Sciatic nerve (tissue), 2 donors: ENCODE data around the gene EIF4EBP3. TPM values are rescaled to one million over a fixed set of nuclear protein-coding genes. Genes with fewer than 3 reads are reported as not detected.

ENCODE experiments used
- ATAC-seq: fragments of 200-7000 bp; cut with Tn5 transposase; one replicate; pipeline ENCODE4 v1.9.1; 2020; ENCODE audit warnings: mild to moderate bottlenecking, moderate library complexity
- DNase-seq: peaks from one replicate; pipeline ENCODE4 v3.0.0-alpha.2; 2020; ENCODE audit warnings: low spot score
- intact Hi-C: fragments of 100-400 bp; cut with DNase I; formaldehyde crosslinking; loops from one replicate; pipeline ENCODE4 v1.14.2; 2022
- total RNA-seq: library from RNA; stranded (reverse); fragmentation: NEBNext Ultra II Directional; extraction: Animal tissue kit (Norgen Biotek cat#: 25700); gene quantifications from one replicate; pipeline ENCODE4 v1.2.1, GENCODE V29; 2021
- donor health status: DM: no; HTN: no; CAD: no.
- donor health status: DM: no; HTN: no; CAD: no.

The EIF4EBP3 gene
- total RNA-seq, 1 donor from 2014 or later, result 12.6 TPM

GRCh38 chr5:140555747-140556312, 8.4 kb downstream of the EIF4EBP3 start:
- intact Hi-C loops, result no loop called here
- DNase-seq (no peak), ATAC-seq (no peak)

DNA sequence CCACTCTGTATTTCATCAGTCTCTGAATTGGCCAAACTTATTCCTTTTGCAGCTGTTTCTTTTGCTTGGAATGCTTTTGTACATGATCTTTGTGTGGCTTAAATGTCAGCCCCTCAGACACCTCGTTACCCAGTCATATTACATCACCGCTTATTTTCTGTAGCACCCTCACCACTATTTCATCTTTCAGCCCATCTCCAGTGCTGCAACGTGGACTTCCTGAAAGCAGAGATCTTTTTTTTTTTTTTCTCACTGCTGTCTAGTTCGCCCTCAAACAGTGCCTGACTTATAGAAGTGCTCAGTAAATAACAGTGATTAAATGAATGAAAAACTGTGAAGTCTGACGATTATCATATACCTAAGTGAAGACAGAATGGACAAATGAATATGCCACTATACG, 9.0 kb downstream of the EIF4EBP3 start:
- no peak for ATAC-seq
- intact Hi-C loops, result no loop called here

DNA sequence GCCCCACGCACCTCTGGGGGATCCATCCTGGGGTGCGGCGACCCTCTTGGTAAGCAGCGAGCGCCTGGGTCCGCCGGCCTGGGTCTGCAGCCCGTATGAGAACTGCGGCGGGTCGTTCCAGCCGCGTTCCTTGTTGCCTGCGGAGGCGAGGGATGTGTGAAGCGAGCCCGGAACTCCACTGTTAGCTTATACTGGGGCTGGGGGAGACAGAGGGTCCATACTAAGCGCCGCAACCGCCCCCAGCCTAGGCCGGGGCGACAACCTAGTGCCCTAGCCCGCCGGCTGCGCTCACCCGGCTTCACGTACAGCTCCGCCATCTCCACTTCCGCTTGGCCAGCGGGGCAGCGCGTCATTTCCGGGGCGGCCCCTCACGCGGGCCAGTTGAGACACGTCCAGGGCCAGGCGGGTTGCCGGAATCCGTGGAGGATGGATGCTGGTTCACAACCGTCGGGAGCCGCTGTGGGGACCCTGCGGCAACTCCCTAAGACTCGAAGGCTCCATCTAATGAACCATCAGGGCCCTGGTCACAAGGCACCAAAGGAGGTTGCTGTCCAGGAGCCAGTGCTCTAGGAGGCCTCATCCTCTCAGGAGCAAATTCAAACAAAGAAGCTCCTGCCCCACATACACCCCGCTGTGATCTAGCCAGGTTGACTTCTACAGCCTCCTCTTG, 9.8 kb downstream of the EIF4EBP3 start, which contains the start of gene SRA1:
Gene SRA1 (minus strand): TSS at position 338 of the 670 bp plus-strand sequence. CDS start 21 bp downstream, at position 317.
- peak; percentile 95 for DNase-seq

More for the DNA sequence above, 9.0 kb downstream of the EIF4EBP3 start:
- no peak for DNase-seq

GRCh38 chr5:140557965-140558364, 10.5 kb downstream of the EIF4EBP3 start:
- DNase-seq, result no peak
- intact Hi-C loops, result no loop called here
- no peak for ATAC-seq

More for the DNA sequence above, 9.8 kb downstream of the EIF4EBP3 start, which contains the start of gene SRA1:
- intact Hi-C loops, result no loop called here
- peak; percentile 98 for ATAC-seq

GRCh38 chr5:140558542-140558941, 11.1 kb downstream of the EIF4EBP3 start:
- DNase-seq (no peak), ATAC-seq (no peak)
- intact Hi-C loops, result no loop called here

GRCh38 chr5:140560227-140560626, 12.8 kb downstream of the EIF4EBP3 start:
- intact Hi-C loops, result no loop called here
- ATAC-seq, result no peak

DNA sequence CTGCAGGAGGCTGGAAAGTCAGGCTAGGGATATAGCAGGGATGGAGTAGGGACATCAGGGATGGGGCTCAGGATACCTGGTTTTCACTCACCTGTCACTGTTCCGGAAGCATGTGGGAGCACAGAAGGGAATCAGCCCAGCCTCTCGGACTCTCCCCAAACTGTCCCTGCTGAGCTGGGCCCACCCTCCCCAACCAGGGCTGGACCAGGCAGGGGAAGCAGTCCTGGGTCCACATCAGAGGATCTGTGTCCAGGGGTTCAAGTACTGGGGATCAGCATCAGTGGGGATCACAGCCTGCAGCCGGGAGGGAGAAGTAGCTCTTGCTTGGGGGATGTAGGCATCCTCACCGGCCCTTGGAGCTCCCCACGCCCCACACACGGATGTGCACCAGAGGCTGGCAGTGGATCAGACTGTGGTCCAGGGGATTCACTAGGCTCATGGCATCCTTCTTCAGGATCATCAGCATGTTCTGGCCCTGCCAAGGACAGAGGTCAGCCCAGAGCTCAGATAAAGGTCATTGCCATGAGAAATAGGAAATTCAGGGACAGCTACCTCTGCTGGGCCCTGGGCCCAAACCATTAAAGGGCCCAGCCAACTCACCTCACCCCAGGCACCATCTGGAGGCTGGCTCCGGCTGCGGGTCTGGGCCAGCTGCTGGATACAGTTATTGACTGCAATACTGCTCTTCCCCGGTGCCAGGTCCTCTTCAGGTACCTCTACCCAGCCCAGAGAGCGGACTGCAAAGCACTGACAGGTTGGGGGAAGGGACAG, 14.5 kb downstream of the EIF4EBP3 start:
- DNase-seq, result no peak
- intact Hi-C loops, result no loop called here
- ATAC-seq, result no peak

More at GRCh38 chr5:140560227-140560626, 12.8 kb downstream of the EIF4EBP3 start:
- no peak for DNase-seq

DNA sequence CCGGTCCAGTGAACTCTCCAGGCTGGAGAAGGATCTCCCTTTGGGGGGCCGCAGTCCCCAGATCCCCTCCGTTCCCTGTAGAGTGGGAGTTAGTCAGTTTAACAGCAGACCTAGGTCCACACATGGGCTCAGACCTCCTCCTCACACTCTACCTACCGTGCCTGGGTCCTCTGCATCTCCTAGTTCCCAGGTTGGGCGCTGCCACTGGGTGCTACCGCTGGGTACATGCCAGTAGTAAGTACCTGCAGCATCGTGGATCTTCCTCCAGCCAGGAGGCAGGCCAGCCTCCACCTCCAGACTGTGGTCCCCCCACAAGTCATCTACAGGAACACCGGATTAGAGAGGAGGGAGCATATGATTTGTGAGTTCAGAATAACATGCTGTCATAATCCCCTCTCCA, 16.1 kb downstream of the EIF4EBP3 start:
- DNase-seq (no peak), ATAC-seq (no peak)
- intact Hi-C loops, result no loop called here

GRCh38 chr5:140564196-140565023, 16.9 kb downstream of the EIF4EBP3 start, which contains the start of the genes APBB3 and SLC35A4:
APBB3 (minus strand) TSS chr5:140564598; CDS start chr5:140564245, 353 bp downstream.
SLC35A4 (plus strand) TSS chr5:140564828; CDS start chr5:140567170, 2,342 bp downstream.
- ATAC-seq (peak; percentile 97), DNase-seq (peak; percentile 97)
- intact Hi-C loops, result loop anchor here (5.0 kb wide), 1 partner anchor 78 kb away; no protein-coding TSS in a partner anchor

GRCh38 chr5:140565024-140565779, 17.7 kb downstream of the EIF4EBP3 start:
- ATAC-seq, result no peak
- intact Hi-C loops, result loop anchor here (5.0 kb wide), 1 partner anchor 77 kb away; no protein-coding TSS in a partner anchor
- DNase-seq, result no peak

DNA sequence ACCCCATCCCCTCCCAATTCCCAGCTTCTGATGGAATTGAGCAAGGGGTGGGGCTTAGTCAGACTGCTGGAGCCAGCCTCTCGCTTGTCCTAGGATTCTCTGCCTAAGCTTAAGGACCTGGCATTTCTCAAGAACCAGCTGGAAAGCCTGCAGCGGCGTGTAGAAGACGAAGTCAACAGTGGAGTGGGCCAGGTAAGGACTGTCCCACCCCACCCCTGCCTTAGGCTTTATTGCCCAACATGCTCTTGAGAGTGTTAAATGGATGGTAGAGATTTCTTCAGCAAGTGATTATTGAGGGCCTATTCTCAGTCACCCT, 18.3 kb downstream of the EIF4EBP3 start:
- ATAC-seq (no peak), DNase-seq (no peak)
- intact Hi-C loops, result loop anchor here (5.0 kb wide), 1 partner anchor 77 kb away; no protein-coding TSS in a partner anchor

DNA sequence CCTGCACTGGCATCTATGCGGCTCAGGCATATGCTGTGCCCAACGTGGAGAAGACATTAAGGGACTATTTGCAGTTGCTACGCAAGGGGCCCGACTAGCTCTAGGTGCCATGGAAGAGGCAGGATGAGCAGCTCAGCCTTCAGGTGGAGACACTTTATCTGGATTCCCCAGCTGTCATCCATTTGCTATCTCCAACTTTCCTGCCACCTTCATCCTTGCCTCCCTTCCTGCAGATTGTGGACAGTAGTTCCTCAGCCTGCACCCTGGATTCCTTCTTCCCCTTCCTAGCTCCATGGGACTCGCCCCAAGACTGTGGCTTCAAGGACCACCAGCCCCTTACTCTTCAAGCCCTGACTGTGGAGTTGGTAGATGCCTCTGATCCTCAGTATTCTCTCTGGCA, 19.2 kb downstream of the EIF4EBP3 start:
- no peak for ATAC-seq
- intact Hi-C loops, result loop anchor here (5.0 kb wide), 1 partner anchor 76 kb away; no protein-coding TSS in a partner anchor
- DNase-seq, result no peak

DNA sequence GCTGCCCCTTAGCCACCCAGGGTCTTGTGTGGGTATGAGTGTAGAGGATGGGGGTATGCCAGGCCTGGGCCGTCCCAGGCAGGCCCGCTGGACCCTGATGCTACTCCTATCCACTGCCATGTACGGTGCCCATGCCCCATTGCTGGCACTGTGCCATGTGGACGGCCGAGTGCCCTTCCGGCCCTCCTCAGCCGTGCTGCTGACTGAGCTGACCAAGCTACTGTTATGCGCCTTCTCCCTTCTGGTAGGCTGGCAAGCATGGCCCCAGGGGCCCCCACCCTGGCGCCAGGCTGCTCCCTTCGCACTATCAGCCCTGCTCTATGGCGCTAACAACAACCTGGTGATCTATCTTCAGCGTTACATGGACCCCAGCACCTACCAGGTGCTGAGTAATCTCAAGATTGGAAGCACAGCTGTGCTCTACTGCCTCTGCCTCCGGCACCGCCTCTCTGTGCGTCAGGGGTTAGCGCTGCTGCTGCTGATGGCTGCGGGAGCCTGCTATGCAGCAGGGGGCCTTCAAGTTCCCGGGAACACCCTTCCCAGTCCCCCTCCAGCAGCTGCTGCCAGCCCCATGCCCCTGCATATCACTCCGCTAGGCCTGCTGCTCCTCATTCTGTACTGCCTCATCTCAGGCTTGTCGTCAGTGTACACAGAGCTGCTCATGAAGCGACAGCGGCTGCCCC, 19.8 kb downstream of the EIF4EBP3 start:
- intact Hi-C loops, result loop anchor here (5.0 kb wide), 1 partner anchor 75 kb away; no protein-coding TSS in a partner anchor
- DNase-seq, result no peak
- ATAC-seq, result no peak

DNA sequence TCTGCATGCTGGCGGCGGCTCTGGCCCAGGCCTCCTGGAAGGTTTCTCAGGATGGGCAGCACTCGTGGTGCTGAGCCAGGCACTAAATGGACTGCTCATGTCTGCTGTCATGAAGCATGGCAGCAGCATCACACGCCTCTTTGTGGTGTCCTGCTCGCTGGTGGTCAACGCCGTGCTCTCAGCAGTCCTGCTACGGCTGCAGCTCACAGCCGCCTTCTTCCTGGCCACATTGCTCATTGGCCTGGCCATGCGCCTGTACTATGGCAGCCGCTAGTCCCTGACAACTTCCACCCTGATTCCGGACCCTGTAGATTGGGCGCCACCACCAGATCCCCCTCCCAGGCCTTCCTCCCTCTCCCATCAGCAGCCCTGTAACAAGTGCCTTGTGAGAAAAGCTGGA, 20.4 kb downstream of the EIF4EBP3 start:
- DNase-seq (no peak), ATAC-seq (no peak)
- intact Hi-C loops, result loop anchor here (5.0 kb wide), 1 partner anchor 74 kb away; no protein-coding TSS in a partner anchor

DNA sequence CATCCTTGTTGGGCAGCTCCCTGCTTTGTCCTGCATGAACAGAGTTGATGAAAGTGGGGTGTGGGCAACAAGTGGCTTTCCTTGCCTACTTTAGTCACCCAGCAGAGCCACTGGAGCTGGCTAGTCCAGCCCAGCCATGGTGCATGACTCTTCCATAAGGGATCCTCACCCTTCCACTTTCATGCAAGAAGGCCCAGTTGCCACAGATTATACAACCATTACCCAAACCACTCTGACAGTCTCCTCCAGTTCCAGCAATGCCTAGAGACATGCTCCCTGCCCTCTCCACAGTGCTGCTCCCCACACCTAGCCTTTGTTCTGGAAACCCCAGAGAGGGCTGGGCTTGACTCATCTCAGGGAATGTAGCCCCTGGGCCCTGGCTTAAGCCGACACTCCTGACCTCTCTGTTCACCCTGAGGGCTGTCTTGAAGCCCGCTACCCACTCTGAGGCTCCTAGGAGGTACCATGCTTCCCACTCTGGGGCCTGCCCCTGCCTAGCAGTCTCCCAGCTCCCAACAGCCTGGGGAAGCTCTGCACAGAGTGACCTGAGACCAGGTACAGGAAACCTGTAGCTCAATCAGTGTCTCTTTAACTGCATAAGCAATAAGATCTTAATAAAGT, 21.1 kb downstream of the EIF4EBP3 start:
- no peak for DNase-seq
- ATAC-seq, result no peak
- intact Hi-C loops, result loop anchor here (5.0 kb wide), 1 partner anchor 74 kb away; no protein-coding TSS in a partner anchor

DNA sequence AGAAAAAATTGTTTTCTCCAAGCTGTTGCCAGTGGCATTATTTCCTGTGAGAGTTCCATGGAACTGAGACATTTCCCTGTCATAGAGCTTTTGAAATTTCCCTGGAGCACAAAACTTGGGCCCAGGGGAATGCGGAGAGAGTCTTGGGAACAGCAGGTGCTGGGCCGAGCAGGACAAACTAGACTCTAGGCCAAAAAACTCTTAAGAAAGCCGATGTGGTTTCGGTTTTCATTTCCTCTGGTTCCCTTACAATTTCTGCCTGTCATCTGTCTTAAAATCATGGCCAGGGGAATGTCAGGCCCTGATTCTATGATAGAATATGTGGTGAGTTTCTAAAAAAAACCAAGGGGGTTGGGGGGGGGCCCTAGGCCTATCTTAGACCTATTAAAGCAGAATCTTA, 21.7 kb downstream of the EIF4EBP3 start:
- ATAC-seq (no peak), DNase-seq (no peak)
- intact Hi-C loops, result loop anchor here (5.0 kb wide), 1 partner anchor 73 kb away; no protein-coding TSS in a partner anchor

GRCh38 chr5:140570058-140570457, 22.6 kb downstream of the EIF4EBP3 start:
- DNase-seq (no peak), ATAC-seq (no peak)
- intact Hi-C loops, result no loop called here
